Calu3 (cell line): ENCODE results near the gene RUSC2. TPM values are rescaled to one million over a fixed set of nuclear protein-coding genes. Genes with fewer than 3 reads are reported as not detected.

Source experiments
- BruUV-seq: library from RNA; stranded (reverse); fragments of 400-500 nt; replicated peaks from 2 replicates; lab custom pipeline; 2021; lab: Mats Ljungman, UMichigan
- CTCF ChIA-PET: fragments of 300-600 bp; sonication (Branson Sonifier 250); formaldehyde crosslinking; loops from one replicate; lab custom pipeline; 2022; ENCODE audit warnings: antibody characterized with exemption; lab: Charles Lee
- DNase-seq: peaks from one replicate; pipeline ENCODE4 v3.0.0; 2022
- H3K27ac Mint-ChIP-seq: one replicate; pipeline ENCODE4 v1.8.0; 2022; ENCODE audit warnings: mixed read lengths; ENCODE audit not compliant: unreplicated experiment
- H3K27me3 Mint-ChIP-seq: one replicate; pipeline ENCODE4 v1.8.0; 2022; ENCODE audit warnings: mixed read lengths; ENCODE audit not compliant: unreplicated experiment
- H3K36me3 Mint-ChIP-seq: one replicate; pipeline ENCODE4 v1.8.0; 2022; ENCODE audit warnings: mild to moderate bottlenecking, moderate library complexity, mixed read lengths; ENCODE audit not compliant: insufficient read depth, unreplicated experiment
- H3K4me1 Mint-ChIP-seq: one replicate; pipeline ENCODE4 v1.8.0; 2022; ENCODE audit warnings: mild to moderate bottlenecking, low read depth, mixed read lengths; ENCODE audit not compliant: unreplicated experiment
- H3K4me3 Mint-ChIP-seq: one replicate; pipeline ENCODE4 v1.8.0; 2022; ENCODE audit warnings: mild to moderate bottlenecking, low read depth, moderate library complexity, mixed read lengths; ENCODE audit not compliant: unreplicated experiment
- H3K9me3 Mint-ChIP-seq: one replicate; pipeline ENCODE4 v1.8.0; 2022; ENCODE audit warnings: low read depth, mixed read lengths; ENCODE audit not compliant: unreplicated experiment
- CTCF ChIP-seq: fragments of 200-600 bp; IDR thresholded peaks from one replicate; pipeline ENCODE4 v1.8.0; 2022; ENCODE audit warnings: antibody characterized with exemption; ENCODE audit not compliant: unreplicated experiment
- intact Hi-C: fragments of 100-400 bp; cut with micrococcal nuclease; formaldehyde crosslinking; loops from one replicate; pipeline ENCODE4 v1.10.0; 2022; ENCODE audit not compliant: unreplicated experiment
- total RNA-seq: library from RNA; stranded (reverse); gene quantifications from 2 replicates; pipeline ENCODE4 v1.2.3, GENCODE V29; 2022

RUSC2 gene
- total RNA-seq, 1 experiment from 2014 or later, result 10.5 TPM

GRCh38 chr9:35519692-35520363 lies 29.9 kb downstream of the RUSC2 start:
- no peaks in the 10 kb centered on the region for H3K27me3 Mint-ChIP-seq
- TF ChIP-seq CTCF, result no peak
- no peaks in the 10 kb centered on the region for H3K36me3 Mint-ChIP-seq
- H3K9me3 Mint-ChIP-seq, result no peaks in the 10 kb centered on the region
- no peak overlapping the region for H3K4me3 Mint-ChIP-seq
- TSS peak; percentile 59 for BruUV-seq
- DNase-seq, result no peak
- peak overlapping the region; percentile 86 for H3K27ac Mint-ChIP-seq
- CTCF ChIA-PET, result interaction anchor here (0.6 to 2.0 kb wide), 4 partner anchors 30 to 216 kb away, joined by 3 to 13 read pairs (median 5); partner anchors contain the start of gene RUSC2
- H3K4me1 Mint-ChIP-seq, result peaks cover 58% of the 10 kb centered on the region
- intact Hi-C loops, result loop anchor here (5.0 kb wide), 1 partner anchor 32 kb away; no protein-coding TSS in a partner anchor

GRCh38 chr9:35520364-35520710 lies 30.4 kb downstream of the RUSC2 start:
- no peak for DNase-seq
- BruUV-seq, result no TSS peak
- Mint-ChIP-seq H3K27me3 (no peaks in the 10 kb centered on the region), H3K9me3 (no peaks in the 10 kb centered on the region), H3K4me1 (peaks cover 58% of the 10 kb centered on the region), H3K36me3 (no peaks in the 10 kb centered on the region), H3K27ac (peak overlapping the region; percentile 74), H3K4me3 (no peak overlapping the region)
- intact Hi-C loops, result no loop called here
- CTCF ChIA-PET, result no interaction called here
- TF ChIP-seq CTCF, result no peak

- intact Hi-C loops, result no loop called here
- no peak overlapping the region for H3K4me3 Mint-ChIP-seq
- H3K9me3 Mint-ChIP-seq, result no peaks in the 10 kb centered on the region
- no peak overlapping the region for H3K27ac Mint-ChIP-seq
- H3K4me1 Mint-ChIP-seq, result peaks cover 59% of the 10 kb centered on the region
- no peaks in the 10 kb centered on the region for H3K36me3 Mint-ChIP-seq
- no peaks in the 10 kb centered on the region for H3K27me3 Mint-ChIP-seq
- no peak for TF ChIP-seq CTCF
- CTCF ChIA-PET, result interaction anchor here (1.3 kb wide), 1 partner anchor 32 kb away, joined by 3 read pairs; no protein-coding TSS in a partner anchor
- no peak for DNase-seq
- no TSS peak for BruUV-seq
Measured at GRCh38 chr9:35521708-35522107, 31.8 kb downstream of the RUSC2 start.

- Mint-ChIP-seq H3K4me3 (no peak overlapping the region), H3K4me1 (peaks cover 63% of the 10 kb centered on the region), H3K27ac (no peak overlapping the region), H3K9me3 (no peaks in the 10 kb centered on the region), H3K36me3 (no peaks in the 10 kb centered on the region), H3K27me3 (no peaks in the 10 kb centered on the region)
- DNase-seq, result no peak
- CTCF ChIA-PET, result interaction anchor here (1.3 kb wide), 1 partner anchor 31 kb away, joined by 3 read pairs; no protein-coding TSS in a partner anchor
- intact Hi-C loops, result no loop called here
- no TSS peak for BruUV-seq
- no peak for TF ChIP-seq CTCF
Measured at GRCh38 chr9:35522187-35522586, 32.3 kb downstream of the RUSC2 start.
